Occipital lobe (tissue), 2 donors: Measurements from ENCODE around the gene PRKCQ. TPM values are rescaled to one million over a fixed set of nuclear protein-coding genes. Genes with fewer than 3 reads are reported as not detected.

Experiments
- DNase-seq: peaks from one replicate; lab custom pipeline; 2025; lab: John Stamatoyannopoulos, UW
- total RNA-seq: library from RNA; depleted of rRNA; stranded (reverse); fragments of >200 nt; gene quantifications from one replicate; pipeline ENCODE4 v1.2.3, GENCODE V29; 2014

Gene PRKCQ
- total RNA-seq, 1 donor from 2014 or later: 1.4 TPM

DNA sequence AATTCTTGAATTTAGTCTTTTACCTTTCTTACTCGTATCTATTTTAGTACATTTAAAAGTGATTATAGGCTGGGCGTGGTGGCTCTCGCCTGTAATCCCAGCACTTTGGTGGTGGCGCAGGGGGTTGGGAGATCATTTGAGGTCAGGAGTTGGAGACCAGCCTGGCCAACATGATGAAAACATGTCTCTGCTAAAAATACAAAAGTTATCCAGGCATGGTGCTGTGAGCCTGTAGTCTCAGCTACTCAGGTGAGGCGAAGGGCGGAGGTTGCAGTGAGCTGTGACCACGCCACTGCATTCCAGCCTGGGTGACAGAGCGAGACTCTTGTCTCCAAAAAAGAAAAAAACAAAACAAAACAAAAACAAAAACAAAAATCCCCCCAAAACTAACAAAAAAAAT, 12.2 kb downstream of the PRKCQ start:
- DNase-seq: no peak

DNA sequence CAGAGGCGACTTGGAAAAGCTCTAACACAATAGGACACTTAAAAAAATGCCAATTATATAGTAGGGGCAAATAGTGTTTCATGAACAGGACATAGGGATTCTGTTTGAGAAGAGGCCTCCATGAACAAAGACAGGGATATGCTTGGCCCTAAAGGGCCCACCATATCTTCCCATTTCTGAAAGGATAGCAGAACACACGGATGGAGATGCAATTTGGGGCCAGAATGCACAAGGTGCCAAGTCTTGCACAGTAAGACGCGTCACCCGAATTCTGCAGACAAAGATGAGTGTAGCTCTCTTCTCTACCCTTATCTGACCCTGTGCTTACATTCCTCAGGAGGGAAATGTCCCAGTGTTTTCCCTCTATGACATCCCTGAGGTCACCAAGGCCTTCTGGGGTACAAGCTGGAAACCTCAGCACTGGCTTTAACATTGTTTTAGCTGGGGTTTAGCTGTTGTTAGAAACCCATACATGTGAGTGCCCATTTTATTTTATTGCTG, 12.8 kb downstream of the PRKCQ start:
- no peak for DNase-seq

DNA sequence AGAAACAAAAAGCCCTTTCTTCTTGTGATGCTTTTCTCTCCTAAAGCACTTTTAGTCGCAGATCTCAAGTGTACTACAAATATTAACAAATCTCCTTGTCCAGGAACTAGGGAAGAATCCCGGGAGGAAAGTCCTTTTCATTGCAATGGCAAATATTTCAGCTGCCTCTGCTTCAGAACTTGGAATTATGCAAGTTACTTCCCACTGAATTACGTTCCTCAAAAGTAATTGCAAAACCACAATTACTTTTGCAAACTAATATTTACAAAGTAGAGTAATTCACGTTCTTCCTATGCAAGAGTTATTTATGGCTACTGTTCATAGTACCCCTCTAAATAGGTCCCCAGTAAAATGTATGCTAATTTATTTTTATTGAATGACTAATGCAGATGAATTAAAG, 14.5 kb downstream of the PRKCQ start:
- DNase-seq: no peak

- no peak for DNase-seq
These were observed 15.7 kb downstream of the PRKCQ start for GRCh38 chr10:6564367-6564766.

- DNase-seq: no peak
These were observed 16.3 kb downstream of the PRKCQ start for GRCh38 chr10:6563731-6564130.

DNA sequence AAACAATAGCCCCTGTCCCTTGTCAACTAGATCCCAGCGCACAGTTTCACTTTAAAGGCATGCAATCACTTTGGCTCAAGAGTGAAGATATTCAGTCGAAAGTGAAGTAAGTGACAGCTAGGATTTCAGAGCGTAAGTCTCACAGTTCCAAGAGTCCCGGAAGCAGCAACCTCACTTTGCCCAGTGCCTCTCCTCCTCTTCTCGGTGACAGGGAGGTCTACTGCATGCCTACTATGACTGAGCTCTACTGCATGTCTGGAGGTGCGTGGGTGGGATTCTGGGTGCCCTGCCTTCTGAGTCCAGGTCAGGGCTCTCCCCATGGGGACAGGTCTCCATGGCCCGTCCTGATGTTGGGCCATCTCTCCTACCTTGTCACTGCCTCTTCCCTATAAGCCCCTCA, 17.0 kb downstream of the PRKCQ start:
- DNase-seq: no peak

GRCh38 chr10:6562221-6562620, 17.9 kb downstream of the PRKCQ start:
- DNase-seq: no peak

GRCh38 chr10:6561552-6561951, 18.5 kb downstream of the PRKCQ start:
- DNase-seq: no peak

DNA sequence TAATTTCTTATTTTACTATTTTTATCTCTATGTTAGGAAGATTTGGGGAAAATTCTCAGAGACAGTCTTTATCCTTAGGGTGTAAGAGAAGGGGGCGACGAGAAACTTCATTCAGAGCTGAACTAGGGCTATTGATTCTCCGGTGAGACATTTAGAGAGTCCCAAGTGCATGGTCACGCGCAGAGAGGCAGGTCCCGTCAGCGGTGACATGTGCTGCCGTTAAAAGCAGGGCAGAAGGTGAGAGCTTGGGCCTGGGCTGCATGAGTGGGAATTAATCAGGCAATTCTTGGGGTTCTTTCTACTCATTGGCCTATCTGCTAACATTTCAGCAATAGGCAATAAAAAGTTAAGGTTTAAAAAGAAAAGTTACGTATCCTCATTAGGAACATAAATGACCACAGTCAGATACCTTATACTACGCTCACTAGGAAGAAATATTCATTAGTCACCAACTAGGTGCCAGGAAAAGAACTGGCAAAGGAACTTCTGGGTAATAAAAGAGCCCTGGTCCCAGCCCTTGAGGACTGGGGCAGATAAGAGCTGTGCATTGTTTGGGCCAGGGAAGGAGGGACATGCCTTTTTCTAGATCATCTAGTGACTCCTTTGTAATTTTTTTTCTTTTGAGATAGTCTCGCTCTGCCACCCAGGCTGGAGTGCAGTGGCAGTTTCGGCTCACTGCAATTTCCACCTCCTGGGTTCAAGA, 21.2 kb downstream of the PRKCQ start:
- no peak for DNase-seq

DNA sequence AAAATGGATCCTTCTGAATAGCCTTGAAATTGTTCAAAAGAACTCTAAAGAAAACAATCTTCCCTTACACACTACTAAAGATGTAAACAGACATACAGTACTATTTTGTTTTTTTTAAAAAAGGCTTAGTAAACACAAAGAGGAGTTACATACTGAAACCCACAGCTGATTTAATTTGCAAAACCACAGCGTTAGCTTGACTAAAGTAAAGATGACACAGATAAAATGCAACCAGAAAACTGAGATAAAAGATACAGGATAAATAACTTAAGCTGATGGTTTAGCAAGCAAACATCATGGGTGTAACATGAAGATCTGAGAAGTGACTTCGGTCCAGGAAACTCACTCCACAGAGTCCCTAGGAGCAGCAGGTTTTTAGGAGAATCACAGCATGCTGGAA, 21.8 kb downstream of the PRKCQ start:
- no peak for DNase-seq

DNA sequence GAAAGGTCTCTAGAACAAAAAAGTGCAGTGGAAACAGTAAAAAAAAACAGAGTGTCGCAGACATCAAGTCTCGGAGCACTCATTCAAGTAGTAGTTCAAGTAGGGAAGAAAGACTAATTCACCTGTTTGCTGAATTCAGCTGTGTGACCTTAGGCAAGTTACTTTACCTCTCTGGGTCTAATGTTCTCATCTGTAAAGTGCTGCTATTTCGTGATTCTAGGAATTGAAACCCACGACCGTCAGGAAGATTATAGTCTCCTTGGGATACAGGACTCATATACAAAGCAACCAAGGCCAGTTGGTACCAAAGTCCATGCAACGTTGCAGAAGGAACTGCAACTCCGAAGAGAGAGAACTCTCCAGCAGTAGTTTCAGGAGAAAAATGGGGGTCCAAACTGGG, 26.1 kb downstream of the PRKCQ start:
- no peak for DNase-seq

- DNase-seq: no peak
These were observed 36.6 kb downstream of the PRKCQ start for GRCh38 chr10:6543431-6544005.

GRCh38 chr10:6542999-6543430, 37.1 kb downstream of the PRKCQ start:
- DNase-seq: no peak

DNA sequence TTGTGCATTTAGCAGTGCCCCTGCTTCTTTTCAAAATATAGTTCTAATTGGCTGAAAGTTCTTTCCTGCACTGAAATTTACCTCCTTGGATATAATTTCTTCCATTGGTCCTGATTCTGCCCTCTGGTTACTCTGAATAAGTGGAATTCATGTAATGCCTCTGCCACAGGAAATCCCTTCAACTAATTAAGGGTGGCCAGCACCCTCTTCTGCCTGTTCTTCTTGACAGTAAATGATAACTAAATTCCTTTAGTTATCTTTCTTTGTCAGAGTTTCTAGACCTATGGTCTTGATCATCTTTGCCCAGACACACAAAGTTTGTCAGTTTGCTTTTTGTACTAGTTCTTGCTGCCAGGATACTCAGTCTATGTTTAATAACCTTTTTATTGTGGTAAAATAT, 40.2 kb downstream of the PRKCQ start:
- no peak for DNase-seq

DNA sequence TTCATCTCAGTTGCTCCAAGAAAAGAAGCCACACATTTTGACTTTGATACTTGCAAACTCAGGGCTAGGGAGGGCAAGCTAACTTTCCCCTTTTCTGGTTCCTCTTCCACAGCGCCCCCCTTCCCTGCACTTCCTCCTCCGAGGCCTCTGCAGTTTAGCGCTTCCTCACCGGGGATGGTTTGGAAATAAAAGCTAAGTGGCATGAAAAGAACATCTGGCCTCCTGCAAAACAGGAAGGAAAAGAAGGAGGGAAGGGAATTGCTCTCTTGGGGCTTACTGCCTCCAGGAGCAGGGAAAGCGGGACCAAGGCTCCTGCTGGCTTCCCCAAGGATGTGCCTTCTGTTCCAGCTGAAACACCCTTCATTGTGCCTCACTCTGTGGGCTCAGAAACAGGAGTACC, 42.3 kb downstream of the PRKCQ start:
- no peak for DNase-seq

DNA sequence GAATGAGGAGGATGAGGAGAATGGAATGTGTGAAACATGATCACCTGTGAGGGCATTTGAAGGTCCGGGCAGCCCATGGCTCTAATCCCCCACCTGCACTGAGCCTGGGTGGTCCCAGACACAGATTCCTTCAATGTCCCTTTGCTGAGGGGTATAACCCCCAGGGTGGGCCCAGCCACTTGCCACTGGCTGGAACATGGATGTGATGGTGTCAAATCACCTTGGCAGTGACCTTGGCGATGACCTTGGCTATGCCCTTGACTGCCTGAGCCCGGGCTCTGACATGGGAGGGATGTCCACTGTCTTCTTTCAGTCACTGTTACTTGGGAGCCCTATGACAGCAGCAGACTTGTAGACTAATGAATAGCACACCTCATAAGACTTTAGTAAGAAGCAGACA, 44.0 kb downstream of the PRKCQ start:
- no peak for DNase-seq

DNA sequence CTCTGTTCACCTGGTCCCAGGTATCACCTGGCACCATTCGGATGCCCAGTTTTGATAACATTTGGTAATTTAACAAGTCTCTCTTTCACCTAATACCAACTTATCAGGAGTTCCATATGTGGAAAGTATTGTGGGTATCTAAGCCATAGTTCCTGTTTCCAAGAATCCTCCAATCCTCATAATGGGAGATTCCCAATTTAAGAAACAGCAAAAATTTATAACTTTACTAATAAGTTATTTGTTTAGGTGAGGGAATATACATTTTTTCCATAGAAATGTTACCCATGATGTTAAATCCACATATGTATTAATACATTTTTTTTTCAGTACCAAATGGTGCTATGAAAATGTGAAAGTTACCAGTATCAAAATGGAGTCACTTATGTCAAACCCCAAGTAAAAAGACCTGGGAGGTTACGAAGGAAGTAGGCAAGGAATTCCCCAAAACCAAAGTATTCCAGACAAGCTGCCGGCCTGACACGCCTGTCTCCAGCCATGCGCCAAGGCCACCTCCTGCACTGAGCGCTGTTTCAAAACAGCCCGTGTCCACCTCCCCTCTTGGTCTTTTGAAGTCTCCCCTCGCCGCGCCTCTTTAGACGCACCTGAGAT, 44.8 kb downstream of the PRKCQ start:
- DNase-seq: no peak

DNA sequence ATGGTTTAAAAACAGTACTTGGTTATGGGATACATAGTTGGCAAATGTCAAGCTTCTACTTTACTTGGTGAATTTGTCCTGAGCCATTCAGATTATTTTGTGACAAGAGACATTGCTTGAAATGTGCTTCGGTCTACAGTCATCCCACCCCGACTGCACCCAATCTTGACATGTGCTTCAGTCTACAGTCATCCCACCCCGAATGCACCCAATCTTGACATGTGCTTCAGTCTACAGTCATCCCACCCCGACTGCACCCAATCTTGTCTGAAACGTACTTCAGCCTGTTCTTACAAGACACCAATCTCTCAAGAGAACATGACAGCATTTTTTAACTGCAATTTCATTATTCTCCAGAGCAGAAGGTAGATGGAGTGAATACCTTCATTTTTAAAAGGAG, 47.8 kb downstream of the PRKCQ start:
- DNase-seq: no peak

- no peak for DNase-seq
These were observed 49.1 kb downstream of the PRKCQ start for GRCh38 chr10:6530966-6531365.

GRCh38 chr10:6530211-6530840, 49.8 kb downstream of the PRKCQ start:
- DNase-seq: no peak

GRCh38 chr10:6528198-6528950, 51.7 kb downstream of the PRKCQ start:
- DNase-seq: no peak
